ENCODE results near the gene ADGRG4. TPM values are rescaled to one million over a fixed set of nuclear protein-coding genes. Genes with fewer than 3 reads are reported as not detected.

Gene ADGRG4
- total and polyA plus RNA-seq, 2 of the 8 experiments (the other 6 are each of a cell fraction or from before 2014, with no cell fraction given): not detected

DNA sequence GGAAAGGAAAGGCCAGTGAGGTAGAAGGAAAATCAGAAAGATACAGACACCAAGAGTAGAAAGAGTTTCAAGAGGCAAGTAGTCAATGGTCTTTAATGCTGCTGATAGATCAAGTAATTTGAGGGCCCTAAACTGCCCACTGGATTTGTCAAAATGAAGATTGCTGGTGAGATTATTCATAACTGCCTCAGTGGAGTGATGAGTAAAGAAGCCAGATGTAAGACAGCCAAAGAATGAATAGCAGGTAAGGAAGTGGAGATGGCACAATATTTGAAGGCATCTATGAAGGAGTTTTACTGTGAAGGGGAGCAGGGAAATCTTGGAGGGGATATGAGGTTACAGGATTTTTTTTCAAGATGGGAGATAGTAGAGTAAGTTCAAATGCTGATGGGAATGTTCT, 147.2 kb downstream of the ADGRG4 start:
- Histone ChIP-seq H2AK5ac (ENCODE audit: low read depth, low read length) (no peak overlapping the region), H2AFZ (ENCODE audit: low read length) (no peak overlapping the region), H3K79me1 (ENCODE audit: low read depth, low read length) (no peaks in the 10 kb centered on the region), H3K9me3 (ENCODE audit: insufficient read depth in 2 of 2, low read depth in 1 of 2, low read length in 1 of 2) (peaks cover 0 to 2% of the 10 kb centered on the region in 2 experiments; a peak in 1 of 4 replicates), H3K4me2 (ENCODE audit: insufficient read depth in 1 of 2, low read depth in 2 of 2, low read length in 2 of 2) (no peak overlapping the region), H3K18ac (ENCODE audit: extremely low read depth, low read length) (no peak overlapping the region), H4K20me1 (replicated peaks in 1 of 2; ENCODE audit: control insufficient read depth in 1 of 2, insufficient read depth in 2 of 2, low read length in 2 of 2) (no peaks in the 10 kb centered on the region), H3K4me3 (ENCODE audit: extremely low read depth in 1 of 4, insufficient read depth in 2 of 4, low read depth in 3 of 4, low read length in 4 of 4) (no peak overlapping the region), H2BK15ac (ENCODE audit: low read length) (no peak overlapping the region), H2BK120ac (replicated peaks; ENCODE audit: low read depth, low read length) (no peak overlapping the region), H3K4me1 (replicated peaks in 1 of 4; ENCODE audit: control insufficient read depth in 3 of 4, insufficient read depth in 4 of 4, low read length in 3 of 4) (no peaks in the 10 kb centered on the region), H2BK12ac (ENCODE audit: low read depth, low read length) (no peak overlapping the region), H3K9ac (replicated peaks in 1 of 4; ENCODE audit: extremely low read depth in 1 of 4, low read depth in 3 of 4, low read length in 3 of 4) (no peak overlapping the region), H3K23me2 (ENCODE audit: low read depth, low read length) (no peaks in the 10 kb centered on the region), H2BK20ac (ENCODE audit: low read length) (no peak overlapping the region), H4K8ac (ENCODE audit: extremely low read depth, insufficient read depth, low read length) (no peak overlapping the region), H3K27me3 (replicated peaks in 1 of 4; ENCODE audit: control insufficient read depth in 3 of 4, extremely low read depth in 1 of 4, insufficient read depth in 3 of 4, low read length in 3 of 4) (no peaks in the 10 kb centered on the region), H3K27ac (ENCODE audit: low read depth, low read length) (no peak overlapping the region), H3K79me2 (ENCODE audit: control insufficient read depth in 1 of 2, insufficient read depth in 2 of 2, low read length in 2 of 2) (no peaks in the 10 kb centered on the region), H4K91ac (replicated peaks; ENCODE audit: insufficient read length, low read length) (no peak overlapping the region), H3K14ac (ENCODE audit: insufficient read length) (no peak overlapping the region), H4K5ac (ENCODE audit: insufficient read length, low read depth, low read length) (no peak overlapping the region), H3K56ac (replicated peaks; ENCODE audit: insufficient read length, low read depth, low read length) (no peak overlapping the region), H3K23ac (ENCODE audit: insufficient read length) (no peak overlapping the region), H3K36me3 (ENCODE audit: control insufficient read depth in 2 of 4, insufficient read depth in 4 of 4, low read length in 3 of 4) (no peaks in the 10 kb centered on the region), H3K4ac (replicated peaks; ENCODE audit: insufficient read length, low read depth, low read length) (no peak overlapping the region), H2BK5ac (ENCODE audit: low read depth, low read length) (no peak overlapping the region)
- ChIA-PET CTCF (ENCODE audit: partially characterized antibody) (no interaction called here), POLR2A (ENCODE audit: partially characterized antibody) (no interaction called here)
- DNase-seq (ENCODE audit: low read depth in 1 of 2, low spot score in 2 of 2): no peak
- no peak for FAIRE-seq
- TF ChIP-seq CREB1 (IDR thresholded peaks at IDR 0.05) (no peak), SP2 (IDR thresholded peaks at IDR 0.05; ENCODE audit: low read length) (no peak), CBX8 (IDR thresholded peaks at IDR 0.05; ENCODE audit: borderline replicate concordance, low read depth, low read length) (no peak), CTBP2 (IDR thresholded peaks at IDR 0.05; ENCODE audit: borderline replicate concordance, insufficient read depth, insufficient read length, low read length) (no peak), RNF2 (IDR thresholded peaks at IDR 0.05; ENCODE audit: borderline replicate concordance, low read depth, low read length, missing control alignments, poor library complexity, severe bottlenecking) (no peak), POLR2AphosphoS5 (IDR thresholded peaks at IDR 0.05; ENCODE audit: low read depth, low read length) (no peak), HDAC6 (IDR thresholded peaks at IDR 0.05; ENCODE audit: low read depth, low read length) (no peak), BCL11A (IDR thresholded peaks at IDR 0.05; ENCODE audit: low read depth in 2 of 2, low read length in 2 of 2) (no peak), CHD1 (IDR thresholded peaks at IDR 0.05; ENCODE audit: low read depth, low read length) (no peak), SP4 (IDR thresholded peaks at IDR 0.05; ENCODE audit: low read length) (no peak), POLR2A (IDR thresholded peaks at IDR 0.05; ENCODE audit: control extremely low read depth in 1 of 2, low read depth in 2 of 2, low read length in 2 of 2) (no peak), TAF1 (IDR thresholded peaks at IDR 0.05; ENCODE audit: low read depth, low read length) (no peak), CBX5 (IDR thresholded peaks at IDR 0.05; ENCODE audit: low read depth, low read length) (no peak), GABPA (IDR thresholded peaks at IDR 0.05; ENCODE audit: borderline replicate concordance, insufficient read depth, low read length) (no peak), JUND (IDR thresholded peaks at IDR 0.05; ENCODE audit: low read length) (no peak), GTF2F1 (IDR thresholded peaks at IDR 0.05; ENCODE audit: borderline replicate concordance, low read depth, low read length) (no peak)
- TF ChIP-seq, protein P1, sequence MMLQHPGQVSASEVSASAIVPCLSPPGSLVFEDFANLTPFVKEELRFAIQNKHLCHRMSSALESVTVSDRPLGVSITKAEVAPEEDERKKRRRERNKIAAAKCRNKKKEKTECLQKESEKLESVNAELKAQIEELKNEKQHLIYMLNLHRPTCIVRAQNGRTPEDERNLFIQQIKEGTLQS (IDR thresholded peaks at IDR 0.05; ENCODE audit: insufficient read depth, low read depth, low read length): no peak
